GM20431 (cell line): ENCODE results near the gene CRYM.
"Not testable (repeated sequence)": the region's sequence is repeated elsewhere in the genome, so short reads cannot be mapped to it uniquely, and the experiment has no call there.

Experiments
- in situ Hi-C: fragments of 300-500 bp; cut with MseI, MboI; formaldehyde crosslinking; loops from one replicate; pipeline ENCODE4 v1.15.0; 2020; ENCODE audit warnings: low sequenced_read_pairs; ENCODE audit not compliant: unreplicated experiment

CRYM gene

DNA sequence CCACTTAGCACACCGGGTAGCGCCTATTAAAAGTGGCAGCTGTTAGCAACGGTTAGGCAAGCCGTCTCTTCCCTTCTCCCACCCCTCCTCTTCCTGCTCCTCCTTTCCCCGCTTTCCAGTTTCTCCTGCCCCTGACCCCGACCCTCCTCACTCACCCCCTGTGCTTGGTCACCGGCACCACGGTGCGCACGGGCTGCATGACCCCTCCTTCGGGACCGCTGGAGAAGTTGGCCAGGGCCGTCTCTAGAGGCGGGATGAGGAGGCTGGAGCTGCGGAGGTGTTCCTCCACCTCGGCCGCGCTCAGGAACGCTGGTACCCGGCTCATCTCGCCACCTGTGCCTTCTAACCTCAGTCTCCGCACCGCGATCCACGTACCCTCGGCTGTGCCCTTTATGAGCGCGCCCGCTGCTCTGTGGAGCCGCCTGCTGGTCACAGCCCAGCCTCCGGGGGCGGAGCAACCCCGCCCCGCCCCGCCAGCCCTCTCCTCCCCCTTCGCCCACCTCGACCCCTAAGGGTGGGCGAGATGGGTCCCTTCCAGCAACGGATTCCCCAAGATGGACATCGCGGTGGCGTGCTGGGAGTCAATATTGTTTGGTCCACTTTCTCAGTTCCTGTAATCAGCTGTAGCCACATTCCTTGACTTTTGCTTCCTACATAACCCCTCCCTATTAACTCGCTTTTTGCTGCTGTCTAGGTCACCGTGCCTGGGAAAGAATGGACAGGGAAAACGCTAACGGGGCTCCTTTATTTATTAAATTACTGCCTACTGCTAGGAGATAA is at the start of gene CRYM:
Gene CRYM, minus strand, starts transcription at position 364 of the 780 bp plus-strand sequence. Its CDS starts 39 bp downstream, at position 325.
- in situ Hi-C loops = loop anchor here (25.0 kb wide), 1 partner anchor 91 kb away; no protein-coding TSS in a partner anchor

- in situ Hi-C loops = no loop called here
Measured at GRCh38 chr16:21327046-21327445, 49.0 kb upstream of the CRYM start.

DNA sequence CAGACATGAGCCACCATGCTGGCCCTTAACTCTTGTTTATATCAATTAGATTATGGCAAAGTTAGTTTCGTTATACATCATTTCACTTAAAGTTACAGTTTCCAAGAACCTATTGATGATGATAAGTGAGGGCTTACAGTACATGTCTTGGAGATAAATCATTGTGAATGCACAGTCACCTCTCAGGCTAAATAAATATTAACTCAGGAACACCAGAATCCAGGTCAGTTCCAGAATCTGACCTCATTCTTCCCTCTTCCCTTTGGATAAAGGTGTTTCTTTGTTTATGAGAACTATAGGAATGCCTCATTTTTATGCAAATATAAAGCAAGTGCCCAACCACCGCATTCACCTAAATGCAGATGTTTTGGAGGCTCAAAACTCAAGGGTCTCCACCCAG is 48.4 kb upstream of the CRYM start:
- in situ Hi-C loops = no loop called here

- in situ Hi-C loops = no loop called here
Measured at GRCh38 chr16:21324267-21324666, 46.2 kb upstream of the CRYM start.

GRCh38 chr16:21322251-21322650 is 44.2 kb upstream of the CRYM start:
- in situ Hi-C loops = not testable (repeated sequence)

DNA sequence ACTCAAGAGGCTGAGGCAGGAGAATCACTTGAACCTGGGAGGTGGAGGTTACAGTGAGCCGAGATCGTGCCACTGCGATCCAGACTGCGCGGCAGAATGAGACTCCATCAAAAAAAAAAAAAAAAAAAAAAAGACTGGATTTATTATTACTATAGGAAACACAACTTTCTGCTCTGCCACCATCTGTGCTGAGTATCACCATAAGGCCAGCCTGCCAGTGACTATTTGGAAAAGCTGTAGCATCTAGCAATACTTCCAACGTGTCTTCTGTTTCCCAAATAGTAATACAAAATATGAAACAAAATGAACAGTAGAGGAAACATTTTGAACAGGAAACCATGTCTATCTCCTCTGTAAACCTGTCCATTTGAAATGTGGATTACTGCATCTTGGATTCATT is 43.6 kb upstream of the CRYM start:
- in situ Hi-C loops = no loop called here

DNA sequence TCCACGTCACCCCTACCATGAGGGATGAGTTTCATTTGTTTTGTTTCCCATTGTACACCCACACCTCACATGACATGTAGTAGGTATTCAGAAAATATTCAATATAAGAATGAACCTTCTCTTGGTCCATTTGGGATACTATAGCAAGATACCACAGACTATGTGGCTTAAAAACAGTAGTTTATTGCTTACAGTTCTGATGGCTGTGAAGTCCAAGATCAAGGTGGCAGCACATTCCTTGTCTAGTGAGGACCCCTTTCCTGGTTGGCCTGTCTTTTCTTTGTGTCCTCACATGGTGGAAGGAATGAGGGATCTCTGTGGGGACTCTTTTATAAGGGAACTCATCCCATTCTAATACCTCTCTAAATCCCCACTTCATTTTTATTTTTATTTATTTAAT is 36.2 kb upstream of the CRYM start:
- in situ Hi-C loops = no loop called here

DNA sequence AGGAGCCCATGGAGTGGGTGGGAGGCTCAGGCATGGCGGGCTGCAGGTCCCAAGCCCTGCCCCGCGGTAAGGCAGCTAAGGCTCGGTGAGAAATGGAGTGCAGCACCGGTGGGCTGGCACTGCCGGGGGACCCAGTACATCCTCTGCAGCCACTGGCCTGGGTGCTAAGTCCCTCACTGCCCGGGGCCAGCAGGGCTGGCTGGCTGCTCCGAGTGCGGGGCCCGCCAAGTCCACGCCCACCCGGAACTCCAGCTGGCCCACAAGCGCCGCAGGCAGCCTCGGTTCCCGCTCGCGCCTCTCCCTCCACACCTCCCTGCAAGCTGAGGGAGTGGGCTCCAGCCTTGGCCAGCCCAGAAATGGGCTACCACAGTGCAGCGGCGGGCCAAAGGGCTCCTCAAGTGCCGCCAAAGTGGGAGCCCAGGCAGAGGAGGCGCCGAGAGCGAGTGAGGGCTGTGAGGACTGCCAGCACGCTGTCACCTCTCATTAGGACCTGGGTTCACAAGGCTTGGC is 34.8 kb upstream of the CRYM start:
- in situ Hi-C loops = not testable (repeated sequence)

- in situ Hi-C loops = not testable (repeated sequence)
Measured at GRCh38 chr16:21312046-21312445, 34.0 kb upstream of the CRYM start.

GRCh38 chr16:21306712-21307111 is 28.6 kb upstream of the CRYM start:
- in situ Hi-C loops = not testable (repeated sequence)

DNA sequence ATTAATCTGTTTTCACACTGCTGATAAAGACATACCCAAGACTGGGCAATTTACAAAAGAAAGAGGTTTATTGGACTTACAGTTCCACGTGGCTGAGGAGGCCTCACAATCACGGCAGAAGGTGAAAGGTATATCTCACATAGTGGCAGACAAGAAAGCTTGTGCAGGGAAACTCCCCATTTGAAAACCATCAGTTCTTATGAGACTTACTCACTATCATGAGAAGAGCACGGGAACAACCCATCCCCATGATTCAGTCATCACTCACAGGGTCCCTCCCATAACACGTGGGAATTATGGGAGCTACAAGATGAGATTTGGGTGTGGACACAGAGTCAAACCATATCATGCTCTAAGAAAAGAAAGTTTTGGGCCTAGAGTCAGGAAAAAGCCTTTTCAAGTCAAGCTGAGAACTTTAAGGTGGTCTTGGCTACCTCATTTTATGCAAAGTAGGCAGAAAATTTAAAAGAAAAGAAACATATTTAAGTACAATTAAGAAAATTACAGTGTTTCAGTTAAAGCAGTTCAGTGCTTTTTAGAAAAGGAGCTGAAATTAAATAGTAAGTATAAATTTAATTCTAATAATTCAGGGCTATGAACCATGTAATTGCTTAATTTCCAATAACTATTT is 24.9 kb upstream of the CRYM start:
- in situ Hi-C loops = no loop called here

GRCh38 chr16:21302454-21302853 is 24.4 kb upstream of the CRYM start:
- in situ Hi-C loops = no loop called here

DNA sequence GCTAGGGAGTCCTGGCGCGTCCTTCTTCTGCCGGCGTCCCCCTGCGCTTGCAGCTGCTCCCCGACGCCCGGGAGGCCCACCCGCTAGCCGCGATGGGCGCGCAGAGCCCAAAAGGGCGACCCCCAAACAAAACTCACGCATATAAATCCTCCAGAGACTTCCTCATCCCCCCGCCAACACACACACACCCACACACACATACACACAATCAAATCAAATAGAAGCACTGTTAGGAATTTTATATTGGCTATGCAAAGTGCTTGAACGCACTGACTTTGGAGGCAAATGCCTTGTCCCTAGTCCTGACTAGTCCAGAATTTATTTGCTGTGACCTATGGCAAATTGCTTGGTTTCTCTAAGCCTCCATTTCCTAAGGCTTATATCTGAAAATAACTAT is 23.8 kb upstream of the CRYM start:
- in situ Hi-C loops = no loop called here

GRCh38 chr16:21301168-21301894 is 23.2 kb upstream of the CRYM start:
- in situ Hi-C loops = no loop called here

GRCh38 chr16:21300309-21301167 is 22.4 kb upstream of the CRYM start:
- in situ Hi-C loops = no loop called here

DNA sequence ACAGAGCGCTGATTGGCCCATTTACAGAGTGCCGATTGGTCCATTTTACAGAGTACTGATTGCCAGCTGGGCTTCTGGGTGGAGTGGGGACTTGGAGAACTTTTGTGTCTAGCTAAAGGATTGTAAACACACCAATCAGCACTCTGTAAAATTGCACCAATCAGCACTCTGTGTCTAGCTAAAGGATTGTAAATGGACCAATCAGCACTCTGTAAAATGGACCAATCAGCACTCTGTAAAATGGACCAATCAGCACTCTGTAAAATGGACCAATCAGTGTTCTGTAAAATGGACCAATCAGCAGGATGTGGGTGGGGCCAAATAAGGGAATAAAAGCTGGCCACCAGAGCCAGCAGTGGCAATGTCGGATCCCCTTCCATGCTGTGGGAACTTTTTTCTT is 11.7 kb upstream of the CRYM start:
- in situ Hi-C loops = loop anchor here (25.0 kb wide), 1 partner anchor 102 kb away; no protein-coding TSS in a partner anchor

- in situ Hi-C loops = loop anchor here (25.0 kb wide), 1 partner anchor 98 kb away; no protein-coding TSS in a partner anchor
Measured at GRCh38 chr16:21285314-21285713, 7.2 kb upstream of the CRYM start.

DNA sequence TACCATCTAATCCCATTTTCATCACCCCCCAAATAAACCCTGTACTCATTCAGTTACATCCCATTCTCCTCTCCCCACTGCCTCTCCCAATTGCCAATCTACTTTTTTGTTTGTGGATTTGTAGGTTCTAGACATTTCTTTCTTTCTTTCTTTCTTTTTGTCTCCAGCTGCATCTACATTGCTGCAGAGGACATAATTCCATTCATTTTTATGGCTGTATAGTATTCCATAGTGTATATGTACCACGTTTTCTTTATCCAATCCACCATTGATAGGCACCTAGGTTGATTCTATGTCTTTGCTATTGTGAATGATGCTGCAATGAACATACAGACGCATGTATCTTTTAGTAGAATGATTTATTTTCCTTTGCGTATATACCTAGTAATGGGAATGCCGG is 6.3 kb upstream of the CRYM start:
- in situ Hi-C loops = loop anchor here (25.0 kb wide), 1 partner anchor 97 kb away; no protein-coding TSS in a partner anchor

- in situ Hi-C loops = loop anchor here (25.0 kb wide), 1 partner anchor 96 kb away; no protein-coding TSS in a partner anchor
Measured at GRCh38 chr16:21283521-21284289, 5.6 kb upstream of the CRYM start.
